CD4-positive, alpha-beta T cell treated with Interleukin-4 for 1 hour (primary cell): Measurements from ENCODE around the gene HOXD3.

Source experiments
- DNase-seq, 2 donors: peaks; one replicate each; pipeline ENCODE4 v3.0.0-alpha.2; 2020 to 2022

The HOXD3 gene

GRCh38 chr2:176182671-176183070, 25.6 kb downstream of the HOXD3 start:
- DNase-seq = no peak

- no peak for DNase-seq
These were observed 27.6 kb downstream of the HOXD3 start for GRCh38 chr2:176184749-176185148.

GRCh38 chr2:176186024-176186423, 28.9 kb downstream of the HOXD3 start:
- no peak for DNase-seq

- no peak for DNase-seq
These were observed 30.2 kb downstream of the HOXD3 start for GRCh38 chr2:176187200-176187898.

GRCh38 chr2:176187899-176188773, 31.0 kb downstream of the HOXD3 start, which contains the start of gene HOXD1:
Gene HOXD1, plus strand, starts transcription at chr2:176188668. Its CDS starts 134 bp downstream, at chr2:176188802.
- no peak for DNase-seq

GRCh38 chr2:176188774-176189680, 31.9 kb downstream of the HOXD3 start:
- no peak for DNase-seq

GRCh38 chr2:176189681-176190641, 32.9 kb downstream of the HOXD3 start:
- DNase-seq = no peak

GRCh38 chr2:176192351-176192750, 35.2 kb downstream of the HOXD3 start:
- DNase-seq = no peak

- DNase-seq = no peak
These were observed 35.9 kb downstream of the HOXD3 start for GRCh38 chr2:176193048-176193447.

- DNase-seq = no peak
These were observed 42.8 kb downstream of the HOXD3 start for GRCh38 chr2:176199902-176200301.

- no peak for DNase-seq
These were observed 43.9 kb downstream of the HOXD3 start for GRCh38 chr2:176200971-176201370.

- DNase-seq = no peak
These were observed 45.4 kb downstream of the HOXD3 start for GRCh38 chr2:176202491-176202890.

GRCh38 chr2:176205126-176205525, 48.0 kb downstream of the HOXD3 start:
- no peak for DNase-seq

GRCh38 chr2:176206136-176206535, 49.0 kb downstream of the HOXD3 start:
- no peak for DNase-seq

GRCh38 chr2:176206682-176207081, 49.6 kb downstream of the HOXD3 start:
- DNase-seq = no peak

GRCh38 chr2:176211110-176211509, 54.0 kb downstream of the HOXD3 start:
- no peak for DNase-seq

GRCh38 chr2:176212276-176212675, 55.2 kb downstream of the HOXD3 start:
- no peak for DNase-seq

- DNase-seq = no peak
These were observed 56.3 kb downstream of the HOXD3 start for GRCh38 chr2:176213406-176213805.
